HepG2 (cell line): ENCODE data around the gene HMGN4. TPM values are rescaled to one million over a fixed set of nuclear protein-coding genes. Genes with fewer than 3 reads are reported as not detected.

Source experiments
- ARHGAP35 ChIP-seq: sonication (generic); formaldehyde crosslinking; IDR thresholded peaks from 2 replicates; pipeline ENCODE4 v1.9.0; 2022; ENCODE audit warnings: mild to moderate bottlenecking, inconsistent platforms, moderate library complexity, missing genetic modification reagents, borderline replicate concordance
- CREB1 ChIP-seq, 2 experiments: fragments of 450-650 bp in 1 of 2; IDR thresholded peaks; 2 replicates each; pipeline ENCODE4 v1.6.1; 2016 to 2017; ENCODE audit warnings: control low read depth in 1 of 2, mild to moderate bottlenecking in 1 of 2, missing compliant biosample characterization in 1 of 2, missing genetic modification characterization in 1 of 2
- JUND ChIP-seq: sonication (generic); formaldehyde crosslinking; IDR thresholded peaks from 2 replicates; pipeline ENCODE4 v1.8.0; 2022; ENCODE audit warnings: mild to moderate bottlenecking, missing genetic modification reagents
- MAF1 ChIP-seq: sonication (generic); formaldehyde crosslinking; IDR thresholded peaks from 2 replicates; pipeline ENCODE4 v1.5.0; 2020; ENCODE audit warnings: missing genetic modification reagents, borderline replicate concordance
- MTF2 ChIP-seq: sonication (generic); formaldehyde crosslinking; IDR thresholded peaks from 2 replicates; pipeline ENCODE4 v1.5.0; 2020; ENCODE audit warnings: missing genetic modification reagents, borderline replicate concordance
- MYC ChIP-seq: sonication (generic); formaldehyde crosslinking; IDR thresholded peaks from 2 replicates; pipeline ENCODE4 v1.9.0; 2021; ENCODE audit warnings: missing genetic modification reagents, borderline replicate concordance
- NFYB ChIP-seq: sonication (generic); formaldehyde crosslinking; IDR thresholded peaks from 2 replicates; pipeline ENCODE4 v1.4.0; 2020; ENCODE audit warnings: missing genetic modification reagents
- NONO ChIP-seq, 2 experiments: fragments of 450-650 bp in 1 of 2; sonication (generic) in 1 of 2; formaldehyde crosslinking in 1 of 2; IDR thresholded peaks in 1 of 2; conservative IDR thresholded peaks in 1 of 2; 2 replicates each; pipeline versions ENCODE4 v1.6.1 to v1.8.0; 2017 to 2022; ENCODE audit warnings: mild to moderate bottlenecking in 1 of 2, missing genetic modification reagents in 1 of 2, moderate library complexity in 1 of 2
- REPIN1 ChIP-seq: sonication (generic); formaldehyde crosslinking; IDR thresholded peaks from 2 replicates; pipeline ENCODE4 v1.8.0; 2022; ENCODE audit warnings: missing genetic modification reagents, low read depth, mild to moderate bottlenecking, borderline replicate concordance
- SOX6 ChIP-seq, 2 experiments: fragments of 450-650 bp in 1 of 2; sonication (generic) in 1 of 2; formaldehyde crosslinking in 1 of 2; IDR thresholded peaks; 2 replicates each; pipeline versions ENCODE4 v1.4.0 to v1.6.1; 2017 to 2020; ENCODE audit warnings: antibody characterized with exemption in 1 of 2, mild to moderate bottlenecking in 1 of 2, missing genetic modification reagents in 1 of 2
- SSRP1 ChIP-seq: IDR thresholded peaks from 2 replicates; pipeline ENCODE4 v1.6.1; 2016; ENCODE audit warnings: control low read depth
- TAF15 ChIP-seq: fragments of 200-400 bp; formaldehyde crosslinking; IDR thresholded peaks from one replicate; pipeline ENCODE4 v1.6.1; 2018; ENCODE audit warnings: mild to moderate bottlenecking, low read depth, low read length; ENCODE audit not compliant: poor library complexity, severe bottlenecking
- TMF1 ChIP-seq: sonication (generic); formaldehyde crosslinking; IDR thresholded peaks from 2 replicates; pipeline ENCODE4 v1.8.1; 2022; ENCODE audit warnings: low read depth, missing genetic modification reagents
- ZFP62 ChIP-seq: sonication (generic); formaldehyde crosslinking; IDR thresholded peaks from 2 replicates; pipeline ENCODE4 v1.4.0; 2020; ENCODE audit warnings: missing genetic modification reagents
- ZNF124 ChIP-seq: sonication (generic); formaldehyde crosslinking; IDR thresholded peaks from 2 replicates; pipeline ENCODE4 v1.4.0; 2020; ENCODE audit warnings: missing genetic modification reagents
- ZNF207 ChIP-seq: fragments of 450-650 bp; IDR thresholded peaks from 2 replicates; pipeline ENCODE4 v1.6.1; 2016; ENCODE audit warnings: antibody characterized with exemption, borderline replicate concordance
- ZNF644 ChIP-seq: IDR thresholded peaks from 2 replicates; pipeline ENCODE4 v1.6.1; 2016; ENCODE audit warnings: low read depth
- ZNF672 ChIP-seq: sonication (generic); formaldehyde crosslinking; IDR thresholded peaks from 2 replicates; pipeline ENCODE4 v1.8.1; 2022; ENCODE audit warnings: missing genetic modification reagents
- ZNF724P ChIP-seq: sonication (generic); formaldehyde crosslinking; IDR thresholded peaks from 2 replicates; pipeline ENCODE4 v1.8.0; 2022; ENCODE audit warnings: missing genetic modification reagents, borderline replicate concordance
- ZNF777 ChIP-seq: sonication (generic); formaldehyde crosslinking; IDR thresholded peaks from 2 replicates; pipeline ENCODE4 v1.4.0; 2020; ENCODE audit warnings: missing genetic modification reagents
- ZNF839 ChIP-seq: sonication (generic); formaldehyde crosslinking; IDR thresholded peaks from 2 replicates; pipeline ENCODE4 v1.4.0; 2020; ENCODE audit warnings: missing genetic modification reagents, mild to moderate bottlenecking, borderline replicate concordance
- ZNF879 ChIP-seq: sonication (generic); formaldehyde crosslinking; IDR thresholded peaks from 2 replicates; pipeline ENCODE4 v1.8.1; 2023; ENCODE audit warnings: missing genetic modification reagents
- ZNF891 ChIP-seq: sonication (generic); formaldehyde crosslinking; IDR thresholded peaks from 2 replicates; pipeline ENCODE4 v1.5.0; 2020; ENCODE audit warnings: mild to moderate bottlenecking, missing genetic modification reagents
- polyA plus RNA-seq, 8 experiments: library from polyadenylated mRNA; depleted of rRNA in 3 of 8; stranded (reverse) in 7 of 8; unstranded in 1 of 8; fragments of >200 nt; fragmentation: Illumina TruSeq in 4 of 8; extraction: Trizol in 4 of 8; gene quantifications; 2 replicates each; pipeline versions ENCODE4 v1.2.1 to v1.2.3, GENCODE V29; 2011 to 2016; ENCODE audit warnings: low read depth in 4 of 8, missing spikeins in 1 of 8, mixed read lengths in 1 of 8; ENCODE audit not compliant: insufficient read depth in 1 of 8
- total RNA-seq, 5 experiments: library from RNA; depleted of rRNA; stranded (reverse); fragments of >200 nt; fragmentation: Illumina TruSeq; extraction: Trizol; gene quantifications; 2 replicates each; pipeline ENCODE4 v1.2.3, GENCODE V29; 2016; ENCODE audit warnings: low read depth in 1 of 5
- TF ChIP-seq, protein P1 (sequence below): sonication (generic); formaldehyde crosslinking; IDR thresholded peaks from 2 replicates; pipeline ENCODE4 v1.9.0; 2022; ENCODE audit warnings: missing genetic modification reagents, mild to moderate bottlenecking, borderline replicate concordance
- TF ChIP-seq, protein P2 (sequence below): sonication (generic); formaldehyde crosslinking; IDR thresholded peaks from 2 replicates; pipeline ENCODE4 v1.9.0; 2021; ENCODE audit warnings: missing genetic modification reagents, borderline replicate concordance
- TF ChIP-seq, protein P3 (sequence below): sonication (generic); formaldehyde crosslinking; IDR thresholded peaks from 2 replicates; pipeline ENCODE4 v1.4.0; 2020; ENCODE audit warnings: mild to moderate bottlenecking, missing genetic modification reagents

Gene HMGN4
- total and polyA plus RNA-seq, 2 of the 13 experiments (the other 11 are each of a cell fraction or from before 2014, with no cell fraction given) = 39.9 to 52.1 TPM

DNA sequence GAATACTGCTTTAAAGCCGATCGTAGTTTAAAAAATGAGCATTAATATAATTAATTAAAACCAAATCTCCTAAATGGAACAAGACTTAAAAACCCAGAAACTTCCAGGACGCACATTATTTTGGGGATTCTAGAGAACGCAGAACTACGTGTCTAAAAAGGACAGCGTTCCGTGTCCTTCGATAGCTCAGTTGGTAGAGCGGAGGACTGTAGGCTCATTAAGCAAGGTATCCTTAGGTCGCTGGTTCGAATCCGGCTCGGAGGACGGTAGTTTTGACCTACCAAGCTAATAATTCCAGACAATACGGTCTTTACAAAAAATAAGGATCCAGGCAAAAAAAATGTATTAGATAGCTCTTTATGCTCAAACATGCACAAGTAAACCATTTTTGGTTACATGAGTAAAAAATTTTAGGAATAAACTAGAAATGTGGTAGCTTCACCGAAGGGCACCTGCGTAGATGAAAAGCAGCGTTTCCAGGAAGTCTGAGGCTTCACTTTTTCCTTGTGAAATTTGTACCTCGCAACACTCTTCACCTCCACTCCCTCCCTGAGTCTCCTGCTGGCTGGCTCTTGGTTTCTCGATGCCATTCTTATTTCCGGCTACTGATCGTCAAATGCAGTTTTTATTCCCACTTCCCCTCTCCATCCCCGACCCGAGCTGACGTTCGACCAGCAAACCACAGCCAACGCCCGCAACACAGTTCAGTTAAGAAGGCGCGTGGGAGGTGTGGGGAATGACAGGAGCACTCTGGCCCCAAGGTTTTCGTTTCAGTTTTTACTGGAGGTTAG is 39.0 kb downstream of the HMGN4 start (continued):
- TF ChIP-seq, protein P1, sequence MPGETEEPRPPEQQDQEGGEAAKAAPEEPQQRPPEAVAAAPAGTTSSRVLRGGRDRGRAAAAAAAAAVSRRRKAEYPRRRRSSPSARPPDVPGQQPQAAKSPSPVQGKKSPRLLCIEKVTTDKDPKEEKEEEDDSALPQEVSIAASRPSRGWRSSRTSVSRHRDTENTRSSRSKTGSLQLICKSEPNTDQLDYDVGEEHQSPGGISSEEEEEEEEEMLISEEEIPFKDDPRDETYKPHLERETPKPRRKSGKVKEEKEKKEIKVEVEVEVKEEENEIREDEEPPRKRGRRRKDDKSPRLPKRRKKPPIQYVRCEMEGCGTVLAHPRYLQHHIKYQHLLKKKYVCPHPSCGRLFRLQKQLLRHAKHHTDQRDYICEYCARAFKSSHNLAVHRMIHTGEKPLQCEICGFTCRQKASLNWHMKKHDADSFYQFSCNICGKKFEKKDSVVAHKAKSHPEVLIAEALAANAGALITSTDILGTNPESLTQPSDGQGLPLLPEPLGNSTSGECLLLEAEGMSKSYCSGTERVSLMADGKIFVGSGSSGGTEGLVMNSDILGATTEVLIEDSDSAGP (CRISPR knock-in tag) = no peak
- TF ChIP-seq REPIN1 (no peak), ZNF644 (CRISPR knock-in tag) (no peak), SOX6 (IDR thresholded peaks at IDR 0.05) (no peak), SOX6 (CRISPR knock-in tag; IDR thresholded peaks at IDR 0.05) (no peak), NONO (IDR thresholded peaks at IDR 0.05) (no peak), NONO (CRISPR knock-in tag; conservative IDR thresholded peaks at IDR 0.05) (no peak), ZNF839 (CRISPR knock-in tag) (no peak), ZNF891 (no peak), MYC (no peak), ZNF724P (CRISPR knock-in tag) (no peak), SSRP1 (CRISPR knock-in tag) (no peak), TAF15 (no peak), ZNF124 (CRISPR knock-in tag) (no peak), MAF1 (CRISPR knock-in tag) (peak; percentile 93; the same call in 1 of the 2 replicates), ZNF879 (CRISPR knock-in tag) (no peak), CREB1 (IDR thresholded peaks at IDR 0.05) (no peak), CREB1 (CRISPR knock-in tag; IDR thresholded peaks at IDR 0.05) (peak; percentile 52), ZNF777 (CRISPR knock-in tag) (no peak), NFYB (CRISPR knock-in tag) (no peak), MTF2 (no peak), JUND (no peak), TMF1 (CRISPR knock-in tag) (no peak), ARHGAP35 (CRISPR knock-in tag) (no peak), ZNF207 (no peak), ZFP62 (CRISPR knock-in tag) (no peak), ZNF672 (CRISPR knock-in tag) (no peak)
- TF ChIP-seq, protein P2, sequence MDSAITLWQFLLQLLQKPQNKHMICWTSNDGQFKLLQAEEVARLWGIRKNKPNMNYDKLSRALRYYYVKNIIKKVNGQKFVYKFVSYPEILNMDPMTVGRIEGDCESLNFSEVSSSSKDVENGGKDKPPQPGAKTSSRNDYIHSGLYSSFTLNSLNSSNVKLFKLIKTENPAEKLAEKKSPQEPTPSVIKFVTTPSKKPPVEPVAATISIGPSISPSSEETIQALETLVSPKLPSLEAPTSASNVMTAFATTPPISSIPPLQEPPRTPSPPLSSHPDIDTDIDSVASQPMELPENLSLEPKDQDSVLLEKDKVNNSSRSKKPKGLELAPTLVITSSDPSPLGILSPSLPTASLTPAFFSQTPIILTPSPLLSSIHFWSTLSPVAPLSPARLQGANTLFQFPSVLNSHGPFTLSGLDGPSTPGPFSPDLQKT (CRISPR knock-in tag) = no peak
- TF ChIP-seq, protein P3, sequence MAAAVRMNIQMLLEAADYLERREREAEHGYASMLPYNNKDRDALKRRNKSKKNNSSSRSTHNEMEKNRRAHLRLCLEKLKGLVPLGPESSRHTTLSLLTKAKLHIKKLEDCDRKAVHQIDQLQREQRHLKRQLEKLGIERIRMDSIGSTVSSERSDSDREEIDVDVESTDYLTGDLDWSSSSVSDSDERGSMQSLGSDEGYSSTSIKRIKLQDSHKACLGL (CRISPR knock-in tag) = no peak
